GM19193 (cell line): ENCODE measurements around the gene SUSD1.

Experiments used
- POLR2A ChIP-seq: IDR thresholded peaks from 4 replicates; pipeline ENCODE4 v1.6.1; 2011; ENCODE audit not compliant: insufficient read depth, insufficient read length; ENCODE audit errors: extremely low read depth

Gene SUSD1

GRCh38 chr9:112034216-112034611 lies 140.9 kb downstream of the SUSD1 start:
- TF ChIP-seq POLR2A, result no peak

GRCh38 chr9:112033237-112034215 lies 141.6 kb downstream of the SUSD1 start:
- peak; percentile 7 for TF ChIP-seq POLR2A

GRCh38 chr9:112032743-112033142 lies 142.4 kb downstream of the SUSD1 start:
- no peak for TF ChIP-seq POLR2A

- no peak for TF ChIP-seq POLR2A
Measured at GRCh38 chr9:112032009-112032408, 143.1 kb downstream of the SUSD1 start.

- TF ChIP-seq POLR2A, result no peak
Measured at GRCh38 chr9:112031400-112031799, 143.7 kb downstream of the SUSD1 start.

GRCh38 chr9:112029921-112030444 lies 145.1 kb downstream of the SUSD1 start:
- TF ChIP-seq POLR2A, result no peak

GRCh38 chr9:112028242-112029221 lies 146.6 kb downstream of the SUSD1 start:
- peak; percentile 48 for TF ChIP-seq POLR2A

- no peak for TF ChIP-seq POLR2A
Measured at GRCh38 chr9:112025850-112026249, 149.2 kb downstream of the SUSD1 start.

- no peak for TF ChIP-seq POLR2A
Measured at GRCh38 chr9:112021742-112022141, 153.4 kb downstream of the SUSD1 start.

- TF ChIP-seq POLR2A, result no peak
Measured at GRCh38 chr9:112020680-112021596, 154.2 kb downstream of the SUSD1 start.

- no peak for TF ChIP-seq POLR2A
Measured at GRCh38 chr9:112017878-112018277, 157.2 kb downstream of the SUSD1 start.

- no peak for TF ChIP-seq POLR2A
Measured at GRCh38 chr9:112015736-112016135, 159.4 kb downstream of the SUSD1 start.

- no peak for TF ChIP-seq POLR2A
Measured at GRCh38 chr9:112015149-112015548, 159.9 kb downstream of the SUSD1 start.

- no peak for TF ChIP-seq POLR2A
Measured at GRCh38 chr9:112013266-112013665, 161.8 kb downstream of the SUSD1 start.
